GM04503 (cell line): ENCODE data around the gene ZNF516.
"Not testable (repeated sequence)": the region's sequence is repeated elsewhere in the genome, so short reads cannot be mapped to it uniquely, and the experiment has no call there.

Experiments used
- DNase-seq: peaks from one replicate; pipeline ENCODE4 v3.0.0-alpha.2; 2012; ENCODE audit warnings: low read depth

Gene ZNF516

DNA sequence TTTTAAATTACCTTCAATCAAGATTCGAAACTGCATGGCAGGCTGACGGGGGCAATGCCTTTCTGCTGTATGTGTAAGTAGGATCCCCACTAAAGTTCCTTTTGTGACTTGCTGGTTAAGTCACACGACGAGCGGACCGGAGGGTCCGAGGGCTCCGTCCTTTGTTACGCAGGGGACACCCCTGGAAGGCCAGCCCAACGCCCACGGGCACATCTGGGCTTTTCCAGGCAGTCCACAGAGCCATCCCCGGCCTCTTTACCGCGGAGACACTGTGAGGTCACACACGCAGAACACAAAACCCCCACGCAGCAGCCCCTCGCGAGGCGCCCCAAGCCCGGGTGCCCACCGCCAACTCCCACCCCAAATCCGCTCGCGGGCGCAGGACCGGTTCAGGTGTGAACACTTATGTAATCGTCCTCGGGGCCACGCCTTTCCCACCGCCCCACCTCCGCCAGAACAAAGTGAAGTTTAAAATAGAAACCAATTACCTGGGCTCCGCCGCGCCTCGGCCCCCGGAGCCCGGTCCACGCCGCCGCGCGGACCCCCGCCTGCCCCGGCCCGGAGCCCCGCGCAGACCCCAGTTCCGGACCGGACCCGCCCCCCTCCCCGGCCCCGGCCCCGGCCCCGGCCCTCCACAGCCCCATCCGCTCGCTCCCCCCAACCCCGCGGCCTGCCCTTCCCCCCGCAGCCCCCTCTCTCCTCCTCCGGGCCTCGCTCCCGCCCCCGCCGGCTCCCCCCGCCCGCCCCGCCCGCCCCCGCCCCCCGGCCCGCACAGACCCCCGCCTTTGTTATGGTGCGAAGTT is 4.2 kb downstream of the ZNF516 start:
- no peak for DNase-seq

DNA sequence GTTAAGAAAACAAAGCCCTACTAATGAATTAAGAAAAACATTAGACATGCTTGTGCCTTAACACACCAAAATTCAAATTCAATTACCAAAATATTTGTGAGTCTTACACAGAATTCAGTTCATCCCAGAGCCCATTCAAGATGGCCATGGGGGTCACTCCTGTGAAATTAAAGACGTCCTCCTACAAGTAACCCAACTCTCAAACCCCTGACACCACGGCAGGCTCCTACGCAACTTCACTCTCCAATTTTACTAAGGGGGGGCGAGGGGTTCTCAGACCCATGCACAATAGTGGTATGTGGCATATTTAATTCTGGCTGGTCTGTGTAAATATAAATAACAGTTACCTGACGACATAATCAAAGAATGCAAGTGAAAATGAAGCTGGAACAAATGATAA is 5.0 kb downstream of the ZNF516 start:
- DNase-seq, result no peak

DNA sequence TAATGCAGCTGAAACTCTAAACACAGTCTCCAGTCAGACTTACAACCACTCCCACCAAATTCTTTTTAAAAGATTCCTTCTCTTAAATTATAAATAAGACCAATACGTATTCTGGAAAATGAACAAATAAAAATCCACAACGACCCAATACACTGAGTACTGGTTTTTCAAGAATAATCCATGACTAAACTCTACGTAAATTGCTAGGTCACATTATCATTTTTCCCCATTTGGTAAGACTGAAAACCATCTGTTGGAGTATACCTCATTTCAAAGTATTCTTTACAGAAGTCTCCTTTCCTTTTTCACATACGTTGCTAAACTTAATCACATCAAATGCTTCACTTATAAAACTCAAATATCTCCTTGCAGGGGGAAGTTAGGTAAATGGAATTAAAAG is 6.0 kb downstream of the ZNF516 start:
- no peak for DNase-seq

GRCh38 chr18:76488190-76488589 is 6.9 kb downstream of the ZNF516 start:
- DNase-seq, result no peak

DNA sequence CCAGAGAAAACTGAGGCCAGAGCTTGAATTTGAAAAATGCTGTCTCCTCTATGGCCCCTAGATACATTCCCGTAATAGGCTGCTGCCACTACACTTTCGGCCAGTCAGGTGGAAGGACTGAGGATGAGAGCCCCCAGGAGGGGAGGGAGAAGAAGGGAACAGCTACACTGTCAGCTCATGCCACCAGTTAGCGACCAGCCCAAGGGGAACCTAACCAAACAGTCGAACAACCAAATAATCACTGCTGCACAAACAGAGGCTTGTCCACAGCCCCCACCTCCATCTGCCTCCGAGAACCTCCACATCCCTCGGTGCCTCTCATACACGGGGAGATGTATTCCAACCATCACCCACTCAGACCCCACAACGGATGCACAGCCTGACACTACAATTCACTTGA is 7.3 kb downstream of the ZNF516 start:
- DNase-seq, result no peak

DNA sequence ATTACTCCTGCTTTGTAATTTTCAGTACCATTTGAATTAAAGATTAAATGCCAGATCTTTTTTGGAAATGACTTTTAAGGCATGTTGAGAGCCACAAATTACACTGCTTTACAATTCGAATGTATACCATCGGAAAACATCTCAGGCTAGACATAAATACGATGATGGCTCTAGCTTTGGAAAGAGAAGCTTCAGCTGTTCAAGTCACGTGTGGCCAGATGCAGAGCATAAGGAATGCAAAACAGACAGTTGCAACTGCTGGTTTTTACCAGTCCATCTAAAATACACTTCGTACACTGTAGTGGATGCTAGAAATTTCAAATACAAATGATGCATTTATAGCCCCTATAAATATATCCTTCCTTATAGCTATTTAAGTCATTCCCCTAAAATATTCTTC is 8.0 kb downstream of the ZNF516 start:
- DNase-seq, result no peak

GRCh38 chr18:76486574-76486973 is 8.5 kb downstream of the ZNF516 start:
- DNase-seq, result no peak

DNA sequence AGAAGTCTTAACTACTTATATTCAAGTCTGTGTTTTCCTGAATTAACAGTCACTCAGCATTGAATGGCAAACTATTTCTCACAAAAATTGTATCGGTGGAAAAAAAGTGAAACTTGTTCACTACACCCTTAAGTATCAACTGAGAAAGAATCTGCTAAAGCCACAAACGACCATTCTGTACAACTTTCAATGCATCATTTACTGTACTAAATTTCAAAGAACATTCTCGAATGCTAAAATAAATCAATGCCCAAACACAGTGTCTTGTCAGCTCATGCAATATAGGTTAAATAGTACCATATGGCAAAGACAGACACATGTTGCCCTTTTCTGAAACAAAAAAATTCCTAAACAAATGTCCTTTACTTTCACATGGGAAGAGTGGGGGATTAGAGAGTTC is 9.0 kb downstream of the ZNF516 start:
- no peak for DNase-seq

GRCh38 chr18:76484749-76485387 is 10.2 kb downstream of the ZNF516 start:
- no peak for DNase-seq

DNA sequence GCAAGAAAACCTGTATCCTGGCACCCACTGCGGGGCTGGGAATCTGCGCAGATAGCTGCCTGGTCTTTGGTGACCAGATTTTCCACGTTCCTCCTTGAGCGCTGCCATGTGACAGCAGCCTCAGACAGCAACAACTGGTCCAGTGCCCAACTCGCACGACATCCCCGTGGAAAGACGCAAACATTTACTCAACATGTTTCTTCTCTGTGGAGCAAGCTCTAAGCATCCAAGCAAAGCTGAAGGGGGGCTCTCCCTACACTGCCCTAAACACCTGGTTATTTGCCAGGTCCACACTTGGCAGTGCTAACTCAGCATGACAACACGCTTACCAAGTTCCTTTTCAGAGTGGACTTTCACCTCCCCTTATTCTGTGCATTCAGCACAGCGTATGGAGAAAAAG is 11.3 kb downstream of the ZNF516 start:
- DNase-seq, result no peak

DNA sequence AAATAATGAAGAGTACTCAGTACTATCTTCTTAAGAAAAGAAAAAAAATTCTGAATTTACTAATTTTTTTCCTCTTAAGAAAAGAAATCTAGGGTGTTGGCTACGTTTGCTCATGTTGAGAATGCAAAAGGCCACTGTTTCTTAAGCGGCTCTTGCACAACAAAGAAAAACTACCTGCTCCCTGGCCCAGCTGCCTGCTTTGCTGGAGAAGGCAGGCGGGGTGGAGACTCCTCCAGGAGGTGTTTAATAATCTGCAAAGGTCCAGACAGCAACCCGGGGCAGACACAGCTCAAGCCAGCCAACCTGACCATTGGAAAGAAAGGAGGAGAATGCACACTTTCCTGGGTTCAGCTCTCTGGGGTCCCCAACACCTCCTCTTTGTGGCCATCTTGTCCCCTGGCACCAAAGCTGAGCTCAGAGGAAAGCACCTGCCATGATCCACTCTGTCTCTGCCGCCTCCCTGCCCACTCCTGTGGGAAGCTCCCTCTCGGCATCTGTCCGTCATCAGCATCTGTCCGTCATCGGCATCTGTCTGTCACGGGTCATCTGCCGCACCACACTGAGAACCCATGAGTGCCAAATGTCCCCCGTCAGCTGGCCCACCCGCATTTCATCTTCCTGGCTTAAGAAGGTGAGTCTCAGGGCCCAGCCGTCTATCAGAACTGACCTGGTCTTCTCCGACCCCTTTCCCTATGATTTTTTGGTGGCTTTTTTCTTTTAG is 11.9 kb downstream of the ZNF516 start:
- no peak for DNase-seq

DNA sequence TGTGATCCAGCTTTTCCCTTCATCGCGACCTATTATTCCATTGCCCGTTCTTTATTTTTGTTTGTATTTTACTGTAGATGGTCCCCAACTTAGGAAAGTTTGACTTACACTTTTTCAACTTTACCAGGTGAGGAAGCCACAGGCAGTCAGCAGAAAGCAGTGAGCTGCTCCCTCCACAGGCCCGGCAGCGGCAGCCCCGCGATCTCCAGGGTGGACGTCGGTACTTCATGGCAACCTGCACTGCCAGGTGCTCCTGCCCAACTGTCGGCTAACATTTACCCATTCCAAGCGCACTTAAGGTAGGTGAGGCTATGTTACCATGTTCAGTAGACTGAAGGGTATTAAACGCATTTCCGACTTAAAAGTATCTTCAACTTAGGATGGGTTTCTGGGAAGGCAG is 12.8 kb downstream of the ZNF516 start:
- DNase-seq, result no peak

DNA sequence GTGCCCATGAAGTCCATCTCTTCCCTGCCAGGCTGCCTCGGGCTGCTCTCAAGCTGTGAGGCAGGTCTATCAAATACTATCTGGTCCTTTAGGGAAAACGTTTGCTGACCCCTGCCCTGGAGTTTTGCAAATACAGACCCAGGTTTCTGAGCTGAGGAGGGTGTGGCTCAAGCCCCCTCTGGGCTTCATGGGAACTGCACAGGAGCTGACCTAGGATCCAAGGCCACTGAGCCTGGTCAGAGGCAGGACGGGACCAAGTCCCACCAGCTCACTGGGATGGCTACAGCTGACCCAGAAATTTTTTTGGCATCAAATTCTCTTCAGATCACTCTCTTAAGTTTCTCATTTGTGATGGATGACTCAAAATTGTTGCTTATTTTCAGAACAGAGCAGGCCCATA is 14.1 kb downstream of the ZNF516 start:
- no peak for DNase-seq

- DNase-seq, result no peak
Observed at GRCh38 chr18:76479351-76480238, 15.4 kb downstream of the ZNF516 start.

DNA sequence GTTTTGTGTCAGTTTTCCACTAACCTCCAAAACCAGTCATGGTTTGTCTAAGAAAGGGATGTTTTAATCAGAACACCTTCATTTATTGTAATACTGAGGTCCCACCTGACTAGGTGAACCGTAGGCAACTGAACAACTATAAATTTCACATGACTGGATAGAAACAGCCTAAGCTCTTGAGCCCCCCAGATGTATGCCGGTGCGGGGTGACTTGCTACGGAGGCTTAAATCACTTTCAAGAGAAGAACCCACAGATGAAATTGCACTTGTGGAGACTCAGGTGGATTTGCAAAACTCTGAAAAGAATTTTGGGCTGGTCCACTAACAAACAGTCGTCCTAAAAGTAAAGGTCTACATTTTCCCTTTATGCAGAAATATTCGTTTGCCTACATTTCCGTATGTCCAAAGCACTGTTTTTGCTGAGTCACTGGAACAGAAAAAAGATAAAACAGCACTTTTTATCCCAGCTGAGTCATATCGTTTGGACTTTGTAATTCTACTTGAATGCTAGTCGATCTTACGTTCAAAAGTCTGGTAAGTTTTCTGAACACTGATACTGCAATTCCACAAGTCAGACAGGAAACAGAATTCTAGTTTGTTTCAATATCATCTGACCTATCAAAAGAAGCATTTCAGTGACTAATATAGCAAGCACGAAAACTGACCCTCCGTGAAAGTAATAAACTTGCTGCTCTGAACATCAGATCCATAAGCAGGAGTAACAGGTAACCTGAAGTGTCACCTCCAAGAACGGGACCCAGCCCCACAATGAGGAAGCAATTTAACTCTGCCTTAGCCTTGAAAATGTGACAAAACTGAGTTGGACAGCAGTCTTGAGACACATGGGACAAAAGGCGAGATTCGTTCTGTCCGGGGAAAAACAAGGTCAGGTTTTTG is 18.1 kb downstream of the ZNF516 start:
- DNase-seq, result peak; percentile 89

GRCh38 chr18:76475450-76476194 is 19.4 kb downstream of the ZNF516 start:
- DNase-seq, result no peak

DNA sequence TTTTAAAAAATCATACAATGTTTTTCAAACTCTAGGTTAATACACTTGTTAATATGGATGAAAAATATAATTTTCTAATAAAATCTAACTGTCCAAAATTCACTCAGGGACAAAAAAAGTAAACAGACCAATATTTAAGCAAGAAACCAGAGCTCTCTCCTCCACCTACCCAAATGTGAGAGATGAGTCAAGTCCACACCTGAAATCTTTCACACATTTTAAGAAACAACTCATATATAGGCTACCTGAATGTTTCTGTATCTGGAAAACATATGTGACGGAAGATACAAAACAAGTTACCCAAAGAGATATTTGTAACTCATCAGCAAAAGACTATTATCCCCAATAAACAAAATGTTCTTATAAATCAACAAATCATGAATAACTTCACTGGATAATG is 20.2 kb downstream of the ZNF516 start:
- no peak for DNase-seq

DNA sequence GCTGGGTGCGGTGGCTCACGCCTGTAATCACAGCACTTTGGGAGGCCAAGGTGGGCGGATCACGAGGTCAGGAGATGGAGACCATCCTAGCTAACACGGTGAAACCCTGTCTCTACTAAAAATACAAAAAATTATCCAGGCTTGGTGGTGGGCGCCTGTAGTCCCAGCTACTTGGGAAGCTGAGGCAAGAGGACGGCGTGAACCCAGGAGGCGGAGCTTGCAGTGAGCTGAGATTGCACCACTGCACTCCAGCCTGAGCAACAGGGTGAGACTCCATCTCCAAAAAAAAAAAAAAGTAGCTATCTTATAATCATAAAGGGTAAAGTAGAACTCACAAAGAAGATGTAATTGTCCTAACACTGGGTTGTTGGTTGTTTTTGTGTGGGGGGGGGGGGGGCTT is 21.5 kb downstream of the ZNF516 start:
- not testable (repeated sequence) for DNase-seq

- DNase-seq, result no peak
Observed at GRCh38 chr18:76472829-76473228, 22.2 kb downstream of the ZNF516 start.

- DNase-seq, result no peak
Observed at GRCh38 chr18:76471593-76471992, 23.4 kb downstream of the ZNF516 start.
